Urinary bladder (tissue), 4 donors: ENCODE results near the gene ARHGAP12. TPM values are rescaled to one million over a fixed set of nuclear protein-coding genes. Genes with fewer than 3 reads are reported as not detected.

Source experiments
- DNase-seq: peaks from one replicate; pipeline ENCODE4 v3.0.0-alpha.2; 2015; ENCODE audit errors: extremely low spot score
- H3K27ac ChIP-seq: one replicate; pipeline ENCODE4 v1.5.1; 2013; ENCODE audit warnings: low read depth, mild to moderate bottlenecking, moderate library complexity
- H3K36me3 ChIP-seq: one replicate; pipeline ENCODE4 v1.6.1; 2013; ENCODE audit warnings: mild to moderate bottlenecking, moderate library complexity; ENCODE audit not compliant: insufficient read depth
- H3K4me1 ChIP-seq: one replicate; pipeline ENCODE4 v1.6.1; 2013; ENCODE audit warnings: mild to moderate bottlenecking, moderate library complexity; ENCODE audit not compliant: insufficient read depth
- H3K4me3 ChIP-seq: one replicate; pipeline ENCODE4 v1.5.1; 2013; ENCODE audit warnings: low read depth, low read length
- WGBS: extraction: QIAGEN DNeasy Blood & Tissue Kit; methylation state at CpG from one replicate; pipeline ENCODE4 v1.1.7; 2013; 5-methylcytosine and 5-hydroxymethylcytosine counted together
- polyA plus RNA-seq: library from polyadenylated mRNA; stranded (reverse); fragments of 200-250 nt; gene quantifications from one replicate; pipeline ENCODE4 v1.2.3, GENCODE V29; 2013
- total RNA-seq: library from RNA; depleted of rRNA; stranded (reverse); fragments of >200 nt; gene quantifications from one replicate; pipeline ENCODE4 v1.2.3, GENCODE V29; 2014
- donor health status: healthy with polysubstance abuse.
- donor health status: healthy.

The ARHGAP12 gene
- total and polyA plus RNA-seq, 2 donors, result 12.8 to 92.4 TPM

DNA sequence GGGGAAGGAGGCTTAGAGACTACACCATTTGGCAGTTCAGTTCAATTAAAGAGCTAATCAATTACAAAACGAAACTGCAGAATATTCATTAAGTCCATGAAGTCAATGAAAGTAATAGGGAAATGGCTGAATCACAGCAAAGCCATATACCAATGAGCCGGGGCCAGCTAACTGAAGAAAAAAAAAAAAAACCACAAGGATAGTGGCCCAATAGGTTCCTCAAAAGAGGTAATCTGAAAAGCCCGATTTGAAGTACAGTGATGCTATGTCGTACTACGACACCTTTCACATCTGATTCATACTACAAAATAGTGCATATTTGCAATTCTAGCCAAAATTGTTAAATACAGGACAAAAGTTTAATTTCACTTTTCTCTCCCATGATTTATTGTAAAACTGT is 2.5 kb downstream of the ARHGAP12 start:
- Histone ChIP-seq H3K27ac (no peak overlapping the region), H3K36me3 (no peaks in the 10 kb centered on the region), H3K4me1 (no peaks in the 10 kb centered on the region), H3K4me3 (no peak overlapping the region)
- DNase-seq, result no peak
- whole genome bisulfite sequencing, result 83% methylated on average over 5 of the region's 5 CpGs

DNA sequence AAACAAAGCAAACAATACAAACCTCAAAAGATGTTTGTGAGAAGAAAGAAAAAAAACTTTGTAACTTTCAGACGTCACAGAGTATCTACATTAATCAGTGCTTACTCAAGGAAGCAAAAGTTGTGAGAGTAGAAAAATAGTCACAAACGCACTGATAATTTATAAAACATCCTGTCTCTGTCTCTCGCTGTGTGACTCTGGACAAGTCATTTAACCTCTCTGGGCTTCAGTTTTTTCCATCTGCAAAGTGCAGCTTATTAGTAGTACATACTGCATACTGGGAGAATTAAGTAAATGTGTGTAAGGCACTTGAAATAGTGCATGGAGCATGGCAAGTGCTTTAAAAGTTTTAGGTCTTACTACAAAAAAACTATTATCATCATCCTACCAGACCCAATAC is 3.8 kb downstream of the ARHGAP12 start:
- H3K27ac ChIP-seq, result no peak overlapping the region

GRCh38 chr10:31923389-31923788 is 5.2 kb downstream of the ARHGAP12 start:
- no peak for DNase-seq
- no peak overlapping the region for H3K4me3 ChIP-seq
- no peaks in the 10 kb centered on the region for H3K36me3 ChIP-seq
- WGBS, result 97% methylated on average over 3 of the region's 3 CpGs
- peaks cover under 1% of the 10 kb centered on the region for H3K4me1 ChIP-seq
- no peak overlapping the region for H3K27ac ChIP-seq

More for the DNA sequence above, 3.8 kb downstream of the ARHGAP12 start:
- Histone ChIP-seq H3K4me1 (no peaks in the 10 kb centered on the region), H3K4me3 (no peak overlapping the region), H3K36me3 (no peaks in the 10 kb centered on the region)
- DNase-seq, result no peak
- 81% methylated on average over 3 of the region's 3 CpGs for WGBS

DNA sequence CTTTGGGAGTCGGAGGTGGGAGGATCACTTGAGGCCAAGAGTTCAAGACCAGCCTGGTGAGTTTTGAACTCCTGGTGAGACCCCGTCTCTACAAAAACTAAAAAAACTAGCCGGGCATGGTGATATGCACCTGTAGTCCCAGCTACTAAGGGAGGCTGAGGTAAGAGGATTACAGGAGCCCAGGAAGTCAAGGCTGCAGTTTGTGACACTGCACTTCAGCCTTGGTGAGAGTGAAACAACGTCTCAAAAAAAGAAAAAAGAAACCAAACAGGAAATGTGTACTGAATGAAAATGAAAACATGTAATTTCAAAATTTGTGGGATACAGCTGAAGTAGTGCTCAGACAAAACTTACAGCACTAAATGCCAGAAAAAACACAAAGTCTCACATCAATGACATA is 7.6 kb downstream of the ARHGAP12 start:
- no peak overlapping the region for H3K4me3 ChIP-seq
- H3K4me1 ChIP-seq, result peaks cover 1% of the 10 kb centered on the region
- H3K27ac ChIP-seq, result no peak overlapping the region
- H3K36me3 ChIP-seq, result no peaks in the 10 kb centered on the region
- WGBS, result 68% methylated on average over 4 of the region's 4 CpGs
- DNase-seq, result no peak

DNA sequence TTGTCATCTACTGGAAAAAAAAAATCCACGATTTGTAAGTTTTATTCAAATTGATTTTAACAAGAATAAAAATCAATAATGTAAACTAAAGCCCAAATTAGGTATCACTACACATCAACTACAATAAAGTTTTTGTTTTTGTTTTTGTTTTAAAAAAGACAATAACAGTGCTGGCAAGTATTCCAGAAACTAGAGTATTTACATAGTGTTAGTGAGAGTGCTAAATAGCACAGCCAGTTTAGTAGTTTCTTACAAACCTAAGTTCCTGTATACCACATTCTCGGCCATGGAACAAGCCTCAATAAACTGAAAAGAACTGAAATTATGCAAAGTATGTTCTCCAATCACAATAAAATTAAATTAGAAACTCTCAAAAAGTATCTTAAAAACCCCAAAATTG is 8.1 kb downstream of the ARHGAP12 start:
- WGBS, result 93% methylated on average over 2 of the region's 2 CpGs
- no peak for DNase-seq
- no peak overlapping the region for H3K4me3 ChIP-seq
- H3K27ac ChIP-seq, result no peak overlapping the region
- H3K4me1 ChIP-seq, result peaks cover 1% of the 10 kb centered on the region
- H3K36me3 ChIP-seq, result no peaks in the 10 kb centered on the region

- Histone ChIP-seq H3K4me1 (peaks cover 1% of the 10 kb centered on the region), H3K36me3 (no peaks in the 10 kb centered on the region), H3K27ac (no peak overlapping the region), H3K4me3 (no peak overlapping the region)
- WGBS, result 92% methylated on average over 2 of the region's 2 CpGs
- no peak for DNase-seq
Observed at GRCh38 chr10:31918671-31919409, 9.8 kb downstream of the ARHGAP12 start.

DNA sequence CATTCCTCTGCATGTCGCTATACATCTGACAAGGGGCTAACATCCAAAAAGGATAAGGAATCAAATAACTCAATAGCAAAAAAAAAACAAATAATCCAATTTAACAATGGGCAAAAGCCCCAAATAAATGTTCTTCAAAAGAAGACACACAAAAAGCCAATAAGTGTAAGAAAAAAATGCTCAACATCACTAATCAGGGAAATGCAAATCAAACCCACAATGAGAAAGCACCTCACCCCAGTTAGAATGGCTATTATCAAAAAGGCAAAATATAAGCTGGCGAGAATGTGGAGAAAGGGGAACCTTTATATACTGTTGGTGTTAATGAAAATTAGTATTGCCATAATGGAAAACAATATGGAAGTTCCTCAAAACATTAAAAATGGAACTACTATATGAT is 14.3 kb downstream of the ARHGAP12 start:
- H3K4me1 ChIP-seq, result peaks cover 1% of the 10 kb centered on the region
- no peak overlapping the region for H3K4me3 ChIP-seq
- no peaks in the 10 kb centered on the region for H3K36me3 ChIP-seq
- no peak overlapping the region for H3K27ac ChIP-seq
- no peak for DNase-seq
- 99% methylated on average over 2 of the region's 2 CpGs for WGBS

GRCh38 chr10:31912898-31913850 is 15.5 kb downstream of the ARHGAP12 start:
- no peak overlapping the region for H3K4me3 ChIP-seq
- no peaks in the 10 kb centered on the region for H3K36me3 ChIP-seq
- WGBS, result 49% methylated on average over 10 of the region's 10 CpGs
- H3K4me1 ChIP-seq, result no peaks in the 10 kb centered on the region
- H3K27ac ChIP-seq, result no peak overlapping the region
- DNase-seq, result no peak

DNA sequence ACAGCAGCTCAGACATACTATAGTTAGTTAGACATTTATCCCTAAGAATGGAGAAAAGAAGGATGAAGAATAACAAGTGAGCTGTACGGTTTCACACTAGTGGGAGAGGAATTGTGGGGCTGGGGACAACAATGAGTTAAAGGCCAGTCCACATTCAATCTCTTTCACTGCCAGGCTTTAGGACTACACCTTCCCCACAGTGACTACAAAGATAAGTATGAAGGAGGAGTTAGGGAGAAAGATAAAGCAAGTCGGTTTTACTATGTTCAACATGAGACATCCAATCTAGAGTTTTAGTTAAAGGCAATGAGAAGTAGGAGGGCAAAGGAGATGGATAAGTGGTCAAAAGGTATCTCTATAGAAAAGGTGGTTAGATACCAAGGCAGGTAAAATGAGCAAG is 16.3 kb downstream of the ARHGAP12 start:
- Histone ChIP-seq H3K4me3 (no peak overlapping the region), H3K36me3 (no peaks in the 10 kb centered on the region), H3K4me1 (no peaks in the 10 kb centered on the region), H3K27ac (no peak overlapping the region)
- 39% methylated on average over 2 of the region's 2 CpGs for WGBS
- no peak for DNase-seq

- WGBS, result 91% methylated on average over 3 of the region's 3 CpGs
Observed at GRCh38 chr10:31910016-31910415, 18.6 kb downstream of the ARHGAP12 start.

GRCh38 chr10:31908157-31908556 is 20.5 kb downstream of the ARHGAP12 start:
- 76% methylated on average over 7 of the region's 7 CpGs for WGBS
- H3K4me3 ChIP-seq, result no peak overlapping the region
- no peak for DNase-seq
- no peaks in the 10 kb centered on the region for H3K36me3 ChIP-seq
- H3K4me1 ChIP-seq, result no peaks in the 10 kb centered on the region
- H3K27ac ChIP-seq, result no peak overlapping the region

More at GRCh38 chr10:31910016-31910415, 18.6 kb downstream of the ARHGAP12 start:
- Histone ChIP-seq H3K36me3 (no peaks in the 10 kb centered on the region), H3K4me1 (no peaks in the 10 kb centered on the region), H3K27ac (no peak overlapping the region), H3K4me3 (no peak overlapping the region)
- DNase-seq, result no peak

DNA sequence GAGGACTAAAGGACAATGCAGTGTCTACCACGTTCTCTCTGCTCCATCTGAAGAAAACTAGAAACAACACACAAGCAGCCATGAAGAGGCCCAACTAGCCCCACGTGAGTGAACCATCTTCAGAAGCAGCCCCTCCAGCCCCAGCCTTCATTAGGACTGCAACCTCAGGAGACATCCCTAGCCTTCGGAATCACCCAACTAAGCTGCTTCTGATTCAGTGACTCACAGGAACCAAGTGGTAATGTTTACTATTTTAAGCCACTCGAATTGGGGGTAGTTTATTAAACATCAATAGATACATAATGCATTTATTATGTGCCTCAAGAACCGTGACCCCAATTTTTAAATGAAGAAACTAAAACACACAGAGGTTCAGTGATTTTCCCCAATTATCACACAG is 22.6 kb downstream of the ARHGAP12 start:
- DNase-seq, result no peak
- Histone ChIP-seq H3K4me3 (no peak overlapping the region), H3K36me3 (no peaks in the 10 kb centered on the region), H3K27ac (no peak overlapping the region), H3K4me1 (no peaks in the 10 kb centered on the region)
- 84% methylated on average over 5 of the region's 5 CpGs for WGBS

DNA sequence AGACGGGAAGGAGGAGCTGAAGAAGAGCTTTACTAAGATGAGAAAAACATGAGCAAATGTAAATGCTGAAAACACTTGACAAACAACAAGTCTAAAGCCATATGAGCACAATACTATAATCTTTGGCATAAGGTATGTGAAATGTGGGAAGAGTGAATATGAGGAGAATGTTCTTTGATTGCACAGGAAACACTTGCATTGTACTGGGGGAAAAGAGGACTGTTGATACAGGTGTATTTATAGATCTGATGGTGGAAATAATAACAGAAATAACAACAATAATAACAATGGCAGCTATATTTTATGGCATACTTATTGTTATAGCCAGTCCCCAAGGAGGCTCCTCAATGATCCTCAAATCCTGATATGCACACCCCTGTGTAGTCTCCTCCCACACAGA is 23.0 kb downstream of the ARHGAP12 start:
- WGBS, result 83% methylated on average over 1 of the region's 1 CpG
- Histone ChIP-seq H3K36me3 (no peaks in the 10 kb centered on the region), H3K4me1 (no peaks in the 10 kb centered on the region), H3K27ac (no peak overlapping the region), H3K4me3 (no peak overlapping the region)
- DNase-seq, result no peak

DNA sequence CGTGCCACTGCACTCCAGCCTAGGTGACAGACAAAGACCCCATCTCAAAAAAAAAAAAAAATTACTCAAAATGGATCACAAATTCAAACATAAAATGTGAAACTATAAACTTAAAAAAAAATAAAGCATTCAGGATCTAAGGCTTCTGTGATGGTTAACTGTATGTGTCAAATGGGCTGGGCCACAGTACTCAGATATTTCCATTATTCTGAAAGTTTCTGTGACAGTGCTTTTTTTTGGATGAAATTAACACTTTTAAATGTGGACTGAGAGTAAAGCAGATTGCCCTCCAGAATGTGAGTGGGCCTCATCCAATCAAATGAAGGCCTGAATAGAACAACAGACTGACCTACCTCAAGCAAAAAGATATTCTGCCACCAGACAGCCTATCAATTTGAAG is 26.0 kb downstream of the ARHGAP12 start:
- H3K36me3 ChIP-seq, result no peaks in the 10 kb centered on the region
- no peak overlapping the region for H3K4me3 ChIP-seq
- 96% methylated on average over 1 of the region's 1 CpG for WGBS
- H3K27ac ChIP-seq, result no peak overlapping the region
- H3K4me1 ChIP-seq, result no peaks in the 10 kb centered on the region
- no peak for DNase-seq
